ENCODE results near the gene DCXR.

The DCXR gene

GRCh38 chr17:81998691-81999438 is 38.6 kb downstream of the DCXR start:
- DNase-seq (ENCODE audit: low read depth, low spot score): no peak

DNA sequence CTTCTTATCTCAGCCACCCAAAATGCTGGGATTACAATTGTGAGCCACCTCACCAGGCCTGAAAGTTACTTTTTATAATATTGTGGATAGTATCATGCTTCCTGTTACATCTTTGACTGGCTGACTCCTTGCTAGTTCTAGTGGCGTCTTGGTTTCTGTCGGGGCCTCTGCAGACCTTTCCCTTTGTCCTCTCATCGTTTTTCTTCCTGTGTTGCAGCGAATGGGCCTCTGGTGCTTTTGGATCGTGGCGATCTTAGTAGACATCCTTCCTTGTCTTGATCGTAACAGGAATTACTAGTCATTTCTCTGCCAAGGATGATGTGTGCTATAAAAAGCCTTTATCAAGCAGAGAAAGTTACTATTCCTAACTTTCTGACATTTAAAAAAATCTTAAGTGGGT is 39.3 kb downstream of the DCXR start:
- no peak for DNase-seq (ENCODE audit: low read depth, low spot score)

- DNase-seq (ENCODE audit: low read depth, low spot score): no peak
Observed at GRCh38 chr17:81996757-81997441, 40.6 kb downstream of the DCXR start.

DNA sequence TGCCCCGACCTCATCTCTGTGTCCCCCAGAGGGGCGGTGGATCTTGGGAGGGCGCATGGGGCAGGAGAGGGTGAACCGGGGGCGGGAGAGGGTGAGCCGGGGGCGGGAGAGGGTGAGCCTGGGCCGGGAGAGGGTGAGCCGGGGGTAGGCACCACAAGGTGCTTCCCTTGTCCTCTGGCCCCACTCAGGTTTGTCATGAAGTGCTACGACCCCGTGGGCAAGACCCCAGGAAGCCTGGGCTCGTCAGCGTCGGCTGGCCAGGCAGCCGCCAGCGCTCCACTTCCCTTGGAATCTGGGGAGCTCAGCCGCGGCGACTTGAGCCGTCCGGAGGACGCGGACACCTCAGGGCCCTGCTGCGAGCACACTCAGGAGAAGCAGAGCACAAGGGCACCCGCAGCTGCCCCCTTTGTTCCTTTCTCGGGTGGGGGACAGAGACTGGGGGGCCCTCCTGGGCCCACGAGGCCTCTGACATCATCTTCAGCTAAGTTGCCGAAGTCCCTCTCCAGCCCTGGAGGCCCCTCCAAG is 41.2 kb downstream of the DCXR start:
- DNase-seq (ENCODE audit: low read depth, low spot score): no peak

GRCh38 chr17:81995463-81996231 is 41.9 kb downstream of the DCXR start:
- DNase-seq (ENCODE audit: low read depth, low spot score): peak; percentile 7

DNA sequence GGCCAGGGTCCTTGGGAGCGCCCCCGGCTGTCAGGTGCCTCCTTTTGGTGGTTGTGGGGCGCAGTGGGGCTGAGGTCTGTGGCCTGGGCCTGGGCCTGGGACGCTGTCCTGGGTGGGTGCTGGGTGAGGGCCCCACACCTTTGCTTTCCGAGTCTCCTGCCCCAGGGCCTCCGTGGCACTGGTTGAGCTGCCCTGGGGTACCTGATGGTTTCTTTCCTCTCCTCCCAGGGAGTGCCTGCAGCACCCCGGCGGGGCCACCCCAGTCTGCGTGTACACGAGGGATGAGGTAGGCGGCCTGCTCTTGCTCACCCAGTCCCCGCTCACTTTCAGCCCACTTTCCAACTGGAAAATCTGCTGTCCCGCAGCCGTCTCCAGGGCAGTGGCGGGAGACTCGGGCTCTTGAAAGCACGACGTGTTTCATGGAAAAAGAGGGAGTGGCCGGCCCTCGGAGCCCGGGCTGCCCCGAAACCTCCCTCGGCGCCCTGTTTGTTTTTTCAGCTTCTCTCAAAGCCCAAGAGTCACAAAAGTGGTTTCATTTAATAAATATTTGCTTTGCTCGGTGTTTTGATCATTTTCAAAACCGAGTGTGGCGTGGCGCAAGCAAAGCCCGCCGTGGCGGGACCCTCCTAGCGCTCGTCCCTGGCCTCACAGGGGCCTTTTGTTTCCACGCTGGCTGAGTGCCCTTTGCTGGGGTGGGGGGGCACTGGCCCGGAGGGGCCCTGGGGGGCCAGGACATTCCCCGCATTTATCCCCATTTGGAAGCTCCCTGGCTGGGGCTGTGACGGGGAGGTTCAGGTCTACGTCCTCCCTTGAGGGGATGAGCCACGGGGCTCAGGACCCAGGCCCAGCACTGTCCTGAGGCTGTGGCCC is 42.7 kb downstream of the DCXR start:
- DNase-seq (ENCODE audit: low read depth, low spot score): peak; percentile 18

- peak; percentile 46 for DNase-seq (ENCODE audit: low read depth, low spot score)
Observed at GRCh38 chr17:81993729-81994592, 43.5 kb downstream of the DCXR start.

DNA sequence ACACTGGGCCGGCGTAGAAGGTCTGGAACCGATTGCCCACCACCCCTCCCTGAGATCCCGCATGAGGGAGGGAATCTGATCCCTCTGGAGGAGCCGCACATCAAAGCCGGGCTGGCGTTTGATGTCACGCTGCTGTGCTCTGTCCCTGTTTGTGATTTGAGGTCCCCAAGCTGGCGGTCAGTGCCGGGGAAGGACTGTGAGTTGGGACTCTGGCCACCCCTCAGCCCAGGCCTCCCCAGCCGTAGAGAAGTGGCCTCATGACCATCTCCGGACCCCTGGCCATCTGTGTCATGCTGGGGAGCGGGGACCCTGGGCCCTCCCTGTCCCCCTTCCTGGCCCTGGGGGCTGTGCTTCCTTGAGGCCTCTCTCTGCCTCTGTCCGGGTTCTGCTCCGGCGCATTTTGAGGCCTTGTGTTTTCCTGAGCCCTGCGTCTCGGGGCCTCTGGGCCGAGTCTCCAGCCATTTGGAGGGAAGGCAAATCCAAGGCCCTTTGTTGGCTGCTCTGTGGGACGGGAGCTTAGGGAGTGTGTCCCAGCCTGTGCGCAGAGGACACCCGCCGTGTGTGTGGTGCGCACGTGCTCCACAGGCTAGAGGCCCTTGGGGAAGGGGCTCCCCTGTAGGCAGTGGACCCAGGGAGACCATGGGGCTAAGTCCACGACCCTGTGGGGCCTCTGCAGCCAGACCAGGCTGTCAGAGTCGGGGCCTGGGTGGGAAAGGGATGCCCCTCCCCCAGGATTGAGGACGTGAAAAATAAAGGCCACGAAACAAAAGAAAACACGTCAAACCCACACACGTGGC is 45.0 kb downstream of the DCXR start:
- DNase-seq (ENCODE audit: low read depth, low spot score): no peak

DNA sequence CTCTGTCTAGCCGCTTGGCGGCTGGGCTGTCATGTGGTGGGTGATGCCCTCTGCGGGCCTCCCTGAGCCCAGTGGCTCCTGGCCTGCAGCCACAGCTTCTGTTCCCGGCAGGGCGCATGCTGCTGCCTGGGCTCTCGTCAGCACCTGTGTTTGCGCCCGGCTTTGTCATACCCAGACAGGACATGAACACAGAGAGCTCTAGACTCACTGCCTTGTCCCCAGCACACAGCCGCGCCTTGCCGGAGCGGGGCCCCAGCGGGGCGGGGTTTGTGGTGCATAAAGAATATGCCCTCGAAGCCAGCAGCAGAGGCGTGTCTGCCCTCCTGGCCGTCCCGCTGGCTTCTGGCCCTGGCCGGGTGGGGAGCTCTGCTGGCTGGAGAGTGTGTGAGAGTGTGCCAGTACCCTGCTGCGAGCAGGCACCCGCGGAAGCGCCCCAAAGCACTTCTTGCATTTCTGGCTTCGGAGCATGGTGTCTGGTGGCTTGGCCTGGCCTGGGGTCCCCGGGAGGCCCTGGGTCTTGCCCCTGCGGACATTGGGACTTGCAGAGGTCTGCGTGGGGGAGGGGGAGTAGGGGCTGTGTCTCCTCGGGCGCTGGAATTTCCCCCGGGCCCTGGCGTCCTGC is 45.7 kb downstream of the DCXR start:
- DNase-seq (ENCODE audit: low read depth, low spot score): peak; percentile 95

GRCh38 chr17:81990836-81991683 is 46.4 kb downstream of the DCXR start:
- peak; percentile 12 for DNase-seq (ENCODE audit: low read depth, low spot score)

- DNase-seq (ENCODE audit: low read depth, low spot score): peak; percentile 41
Observed at GRCh38 chr17:81987161-81987770, 50.2 kb downstream of the DCXR start.

DNA sequence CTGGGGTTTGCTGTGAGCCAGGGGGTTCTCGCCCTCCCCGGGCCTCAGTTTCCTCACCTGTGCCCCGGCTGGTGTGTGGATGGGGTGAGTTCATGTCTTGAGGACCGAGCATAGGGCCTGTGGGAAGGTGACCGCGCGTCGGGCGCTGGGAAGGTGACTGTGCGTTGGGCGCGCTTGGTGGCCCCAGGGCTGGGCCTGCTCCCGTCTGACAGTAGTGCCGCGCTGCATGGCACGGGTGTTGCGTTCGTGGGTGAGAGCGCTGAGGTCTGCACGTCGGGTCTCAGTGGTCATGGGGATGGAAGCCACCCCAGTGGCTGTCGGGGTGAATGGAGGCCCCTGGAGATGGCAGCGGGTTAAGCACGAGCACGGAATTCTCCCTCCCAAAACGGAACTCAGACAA is 50.9 kb downstream of the DCXR start:
- DNase-seq (ENCODE audit: low read depth, low spot score): no peak

Data from ELF-1 (cell line).